Loucy (cell line): ENCODE measurements around the gene SH2D3C.

Experiments used
- CTCF ChIP-seq: fragments of 200-600 bp; sonication (generic); conservative IDR thresholded peaks from 2 replicates; pipeline ENCODE4 v1.5.1; 2014; ENCODE audit warnings: mild to moderate bottlenecking, antibody characterized with exemption, low read length
- EZH2phosphoT487 ChIP-seq: fragments of 200-600 bp; IDR thresholded peaks from 2 replicates; pipeline ENCODE4 v1.6.1; 2018; ENCODE audit warnings: antibody characterized with exemption, mild to moderate bottlenecking, moderate library complexity, borderline replicate concordance

DNA sequence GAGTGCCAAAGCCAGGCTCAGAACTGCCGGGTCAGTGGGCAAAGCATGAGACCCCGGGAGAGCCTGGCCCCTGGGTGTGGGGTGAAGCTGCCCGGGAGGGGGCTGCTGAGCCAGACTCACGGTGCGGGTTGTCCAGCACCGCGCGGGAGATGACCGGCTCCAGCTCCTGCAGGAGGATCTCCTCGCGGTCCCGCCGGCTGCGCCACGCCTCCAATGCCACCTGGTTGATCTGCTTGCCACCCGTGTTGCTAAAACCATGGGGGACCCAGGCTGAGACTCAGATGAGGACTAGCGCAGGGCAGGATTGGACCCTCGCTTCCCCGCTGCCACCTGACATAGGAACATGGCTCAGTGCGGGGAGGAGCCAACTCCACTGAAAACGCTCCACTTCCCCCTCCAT, 46.0 kb downstream of the SH2D3C start:
- TF ChIP-seq CTCF (no peak), EZH2phosphoT487 (no peak)
